ENCODE results near the gene STRN3. TPM values are rescaled to one million over a fixed set of nuclear protein-coding genes. Genes with fewer than 3 reads are reported as not detected.

The STRN3 gene
- total and polyA plus RNA-seq, 2 of the 8 experiments (the other 6 are each of a cell fraction or from before 2014, with no cell fraction given) = 8.7 to 38.1 TPM

DNA sequence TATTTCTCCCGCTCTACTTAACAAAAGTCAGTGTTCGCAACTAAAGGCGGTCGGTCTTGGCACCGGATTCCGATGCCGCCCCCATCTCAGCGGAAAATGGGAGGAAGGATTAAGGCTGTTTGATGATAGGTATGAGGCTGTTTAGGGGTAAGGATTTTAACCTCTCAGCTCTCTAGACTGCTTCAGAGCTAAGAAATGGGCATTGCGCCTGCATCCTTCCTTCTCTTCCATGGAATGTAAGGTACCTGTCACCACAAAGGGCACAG is 150.5 kb downstream of the STRN3 start:
- H3K4me1 ChIP-seq (replicated peaks in 1 of 4; ENCODE audit: control insufficient read depth in 3 of 4, insufficient read depth in 4 of 4, low read length in 3 of 4) = peaks cover 1 to 20% (median 10%) of the 10 kb centered on the region in 4 experiments; a peak in 6 of 7 replicates
- H4K91ac ChIP-seq (replicated peaks; ENCODE audit: insufficient read length, low read length) = no peak overlapping the region
- H3K18ac ChIP-seq (ENCODE audit: extremely low read depth, low read length) = no peak overlapping the region
- H2AFZ ChIP-seq (ENCODE audit: low read length) = peak overlapping the region; percentile 98
- H3K23ac ChIP-seq (ENCODE audit: insufficient read length) = no peak overlapping the region
- H3K27ac ChIP-seq (ENCODE audit: low read depth, low read length) = no peak overlapping the region
- ChIA-PET CTCF (ENCODE audit: partially characterized antibody) (interaction anchor here (0.6 to 1.2 kb wide), 2 partner anchors 19 to 71 kb away, joined by 3 read pairs; no protein-coding TSS in a partner anchor), POLR2A (ENCODE audit: partially characterized antibody) (no interaction called here)
- WGBS, 2 experiments (ENCODE audit: extremely low coverage in 1 of 2, insufficient coverage in 1 of 2, insufficient read length in 1 of 2, insufficient replicate concordance in 2 of 2, low coverage in 1 of 2, low lambda C conversion rate in 2 of 2, missing lambda C conversion rate in 1 of 2) = 18% methylated on average over 9 of the region's 9 CpGs; no CpG with 5 or more reads in 1 of the 2 experiments
- no peak overlapping the region for H2BK120ac ChIP-seq (replicated peaks; ENCODE audit: low read depth, low read length)
- H3K14ac ChIP-seq (ENCODE audit: insufficient read length) = no peak overlapping the region
- H2BK20ac ChIP-seq (ENCODE audit: low read length) = no peak overlapping the region
- no peak overlapping the region for H3K4ac ChIP-seq (replicated peaks; ENCODE audit: insufficient read length, low read depth, low read length)
- FAIRE-seq (no peak), DNase-seq (ENCODE audit: low read depth in 1 of 2, low spot score in 2 of 2) (no peak)
- peak overlapping the region; percentile 89 to 94 for H3K4me2 ChIP-seq (ENCODE audit: insufficient read depth in 1 of 2, low read depth in 2 of 2, low read length in 2 of 2)
- H3K23me2 ChIP-seq (ENCODE audit: low read depth, low read length) = peaks cover 15% of the 10 kb centered on the region; the same call in 1 of the 2 replicates
- H2BK15ac ChIP-seq (ENCODE audit: low read length) = no peak overlapping the region
- H3K56ac ChIP-seq (replicated peaks; ENCODE audit: insufficient read length, low read depth, low read length) = no peak overlapping the region
- no peaks in the 10 kb centered on the region for H4K20me1 ChIP-seq (replicated peaks in 1 of 2; ENCODE audit: control insufficient read depth in 1 of 2, insufficient read depth in 2 of 2, low read length in 2 of 2)
- H3K79me2 ChIP-seq (ENCODE audit: control insufficient read depth in 1 of 2, insufficient read depth in 2 of 2, low read length in 2 of 2) = no peaks in the 10 kb centered on the region; a peak in 1 of 4 replicates
- H2BK12ac ChIP-seq (ENCODE audit: low read depth, low read length) = no peak overlapping the region; the same call in none of the 2 replicates
- no peak overlapping the region for H2BK5ac ChIP-seq (ENCODE audit: low read depth, low read length)
- H3K9me3 ChIP-seq (ENCODE audit: insufficient read depth in 2 of 2, low read depth in 1 of 2, low read length in 1 of 2) = no peaks in the 10 kb centered on the region
- no peaks in the 10 kb centered on the region for H3K79me1 ChIP-seq (ENCODE audit: low read depth, low read length)
- peak overlapping the region; percentile 36 to 68 (median 56); a peak in 7 of 8 replicates for H3K4me3 ChIP-seq (ENCODE audit: extremely low read depth in 1 of 4, insufficient read depth in 2 of 4, low read depth in 3 of 4, low read length in 4 of 4)
- no peak overlapping the region for H4K5ac ChIP-seq (ENCODE audit: insufficient read length, low read depth, low read length)
- peaks cover 14 to 39% (median 32%) of the 10 kb centered on the region in 4 experiments for H3K27me3 ChIP-seq (replicated peaks in 1 of 4; ENCODE audit: control insufficient read depth in 3 of 4, extremely low read depth in 1 of 4, insufficient read depth in 3 of 4, low read length in 3 of 4)
- peak overlapping the region in 3 of 4 experiments; percentile 54 to 58 (median 56); a peak in 5 of 7 replicates for H3K9ac ChIP-seq (replicated peaks in 1 of 4; ENCODE audit: extremely low read depth in 1 of 4, low read depth in 3 of 4, low read length in 3 of 4)
- no peak overlapping the region for H2AK5ac ChIP-seq (ENCODE audit: low read depth, low read length)
- TF ChIP-seq TBP (IDR thresholded peaks at IDR 0.05; ENCODE audit: low read depth, low read length) (no peak), NANOG (IDR thresholded peaks at IDR 0.05; ENCODE audit: insufficient read depth, low read depth, low read length, poor library complexity, severe bottlenecking) (no peak), BCL11A (IDR thresholded peaks at IDR 0.05; ENCODE audit: low read depth in 2 of 2, low read length in 2 of 2) (no peak), SIRT6 (IDR thresholded peaks at IDR 0.05; ENCODE audit: low read length) (no peak), CHD1 (IDR thresholded peaks at IDR 0.05; ENCODE audit: low read depth, low read length) (no peak), SIN3A (conservative IDR thresholded peaks at IDR 0.05 in 1 of 2, IDR thresholded peaks at IDR 0.05 in 1 of 2; ENCODE audit: low read depth in 1 of 2, low read length in 2 of 2) (no peak), SP4 (IDR thresholded peaks at IDR 0.05; ENCODE audit: low read length) (no peak), YY1 (IDR thresholded peaks at IDR 0.05; ENCODE audit: low read depth, low read length) (no peak), SAP30 (IDR thresholded peaks at IDR 0.05; ENCODE audit: insufficient read depth, insufficient replicate concordance, low read length) (no peak), BACH1 (IDR thresholded peaks at IDR 0.05; ENCODE audit: low read length) (no peak), KDM1A (IDR thresholded peaks at IDR 0.05; ENCODE audit: borderline replicate concordance, low read length) (no peak), SP1 (IDR thresholded peaks at IDR 0.05; ENCODE audit: low read depth, low read length) (no peak)
- H3K36me3 ChIP-seq (ENCODE audit: control insufficient read depth in 2 of 4, insufficient read depth in 4 of 4, low read length in 3 of 4) = peaks cover 0 to 14% (median 0%) of the 10 kb centered on the region in 4 experiments; a peak in 2 of 8 replicates
- H4K8ac ChIP-seq (ENCODE audit: extremely low read depth, insufficient read depth, low read length) = no peak overlapping the region

Measured in H1 (cell line).